HG02885 (cell line): ENCODE results near the gene DENND1A.
"Not testable (repeated sequence)": the region's sequence is repeated elsewhere in the genome, so short reads cannot be mapped to it uniquely, and the experiment has no call there.

Experiments used
- ATAC-seq: cut with Tn5 transposase; IDR thresholded peaks from one replicate; pipeline ENCODE4 v1.9.1; 2021; ENCODE audit warnings: mild to moderate bottlenecking; ENCODE audit not compliant: unreplicated experiment, poor library complexity

Gene DENND1A

GRCh38 chr9:123339666-123340510, 590.0 kb downstream of the DENND1A start:
- peak; percentile 49 for ATAC-seq

- peak; percentile 74 for ATAC-seq
These were observed 590.9 kb downstream of the DENND1A start for GRCh38 chr9:123338710-123339665.

- no peak for ATAC-seq
These were observed 592.0 kb downstream of the DENND1A start for GRCh38 chr9:123337971-123338370.

GRCh38 chr9:123336959-123337358, 593.0 kb downstream of the DENND1A start:
- no peak for ATAC-seq

- no peak for ATAC-seq
These were observed 593.5 kb downstream of the DENND1A start for GRCh38 chr9:123336449-123336848.

GRCh38 chr9:123335986-123336329, 594.0 kb downstream of the DENND1A start:
- no peak for ATAC-seq

GRCh38 chr9:123335193-123335985, 594.5 kb downstream of the DENND1A start:
- ATAC-seq, result no peak

GRCh38 chr9:123334639-123335038, 595.3 kb downstream of the DENND1A start:
- ATAC-seq, result no peak

GRCh38 chr9:123333058-123333669, 596.8 kb downstream of the DENND1A start:
- ATAC-seq, result not testable (repeated sequence)

- ATAC-seq, result no peak
These were observed 598.4 kb downstream of the DENND1A start for GRCh38 chr9:123331346-123332060.
